AG04449 (cell line): ENCODE results near the gene B4GAT1.

Experiments
- CTCF ChIA-PET: fragments of 350-600 bp; formaldehyde crosslinking; extraction: SDS; loops from one replicate; lab custom pipeline; 2021; ENCODE audit warnings: antibody characterized with exemption; lab: Yijun Ruan, JAX
- POLR2A ChIA-PET: fragments of 400-600, 350-600 bp; formaldehyde crosslinking; extraction: SDS; loops from one replicate; lab custom pipeline; 2020; ENCODE audit warnings: antibody characterized with exemption, inconsistent platforms; lab: Yijun Ruan, JAX
- DNase-seq: peaks from one replicate; pipeline ENCODE4 v3.0.0-alpha.2; 2010; ENCODE audit warnings: low read depth, low spot score
- H3K4me3 ChIP-seq: 2 replicates; pipeline ENCODE4 v1.5.1; 2011; ENCODE audit warnings: low read depth, mild to moderate bottlenecking, control low read depth, low read length
- TF ChIP-seq, protein P1 (sequence below): IDR thresholded peaks from one replicate; pipeline ENCODE4 v1.5.1; 2011; ENCODE audit warnings: mild to moderate bottlenecking, moderate library complexity, low read length, control low read depth, inconsistent platforms; ENCODE audit not compliant: insufficient read depth; ENCODE audit errors: missing control alignments

The B4GAT1 gene

DNA sequence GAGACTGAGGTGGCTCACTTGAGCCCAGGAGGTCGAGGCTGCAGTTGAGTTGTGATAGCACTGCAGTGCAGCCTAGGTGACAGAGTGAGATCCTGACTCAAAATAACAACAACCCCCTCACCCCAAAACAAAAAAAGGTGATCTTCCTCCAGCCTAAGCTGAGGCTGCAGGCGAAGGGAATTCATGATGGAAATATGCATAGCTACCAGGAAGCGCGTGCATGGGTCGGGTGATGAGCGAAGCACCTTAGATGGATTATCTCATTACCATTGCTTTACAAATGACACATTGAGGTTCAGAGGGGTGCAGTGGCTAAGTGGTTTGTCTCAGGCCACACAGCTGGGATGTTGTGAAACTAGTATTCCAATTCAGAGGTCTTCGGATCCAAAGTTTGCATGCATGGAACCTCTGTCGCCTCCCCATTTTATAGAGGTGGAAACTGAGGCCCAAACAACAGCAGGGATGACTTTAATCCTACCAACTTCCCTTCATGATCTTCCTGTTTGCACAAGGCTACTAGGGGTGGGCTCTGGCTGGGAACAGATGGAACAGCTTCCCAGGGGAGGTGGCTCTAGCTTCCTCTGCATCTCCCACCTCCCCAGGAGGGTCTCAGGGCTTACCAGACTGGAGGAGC lies 19.5 kb upstream of the B4GAT1 start:
- POLR2A ChIA-PET = no interaction called here
- H3K4me3 ChIP-seq = no peak overlapping the region
- CTCF ChIA-PET = interaction anchor here (1.2 to 3.8 kb wide), 4 partner anchors 18 to 56 kb away, joined by 3 to 35 read pairs (median 10); no protein-coding TSS in a partner anchor
- DNase-seq = no peak
- TF ChIP-seq, protein P1, sequence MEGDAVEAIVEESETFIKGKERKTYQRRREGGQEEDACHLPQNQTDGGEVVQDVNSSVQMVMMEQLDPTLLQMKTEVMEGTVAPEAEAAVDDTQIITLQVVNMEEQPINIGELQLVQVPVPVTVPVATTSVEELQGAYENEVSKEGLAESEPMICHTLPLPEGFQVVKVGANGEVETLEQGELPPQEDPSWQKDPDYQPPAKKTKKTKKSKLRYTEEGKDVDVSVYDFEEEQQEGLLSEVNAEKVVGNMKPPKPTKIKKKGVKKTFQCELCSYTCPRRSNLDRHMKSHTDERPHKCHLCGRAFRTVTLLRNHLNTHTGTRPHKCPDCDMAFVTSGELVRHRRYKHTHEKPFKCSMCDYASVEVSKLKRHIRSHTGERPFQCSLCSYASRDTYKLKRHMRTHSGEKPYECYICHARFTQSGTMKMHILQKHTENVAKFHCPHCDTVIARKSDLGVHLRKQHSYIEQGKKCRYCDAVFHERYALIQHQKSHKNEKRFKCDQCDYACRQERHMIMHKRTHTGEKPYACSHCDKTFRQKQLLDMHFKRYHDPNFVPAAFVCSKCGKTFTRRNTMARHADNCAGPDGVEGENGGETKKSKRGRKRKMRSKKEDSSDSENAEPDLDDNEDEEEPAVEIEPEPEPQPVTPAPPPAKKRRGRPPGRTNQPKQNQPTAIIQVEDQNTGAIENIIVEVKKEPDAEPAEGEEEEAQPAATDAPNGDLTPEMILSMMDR = no peak

GRCh38 chr11:66365711-66366619 lies 18.5 kb upstream of the B4GAT1 start:
- ChIA-PET POLR2A (no interaction called here), CTCF (interaction anchor here (1.2 to 3.8 kb wide), 7 partner anchors 12 to 55 kb away, joined by 3 to 35 read pairs (median 6); partner anchors contain the start of gene B4GAT1)
- no peak for DNase-seq
- TF ChIP-seq, protein P1 = no peak
- no peak overlapping the region for H3K4me3 ChIP-seq

- DNase-seq = no peak
- TF ChIP-seq, protein P1 = no peak
- no peak overlapping the region for H3K4me3 ChIP-seq
- ChIA-PET POLR2A (no interaction called here), CTCF (interaction anchor here (0.8 to 3.8 kb wide), 7 partner anchors 9 to 73 kb away, joined by 3 to 35 read pairs (median 5); partner anchors contain the start of genes B4GAT1 and MRPL11)
Measured at GRCh38 chr11:66365166-66365565, 17.7 kb upstream of the B4GAT1 start.

GRCh38 chr11:66363805-66364535 lies 16.5 kb upstream of the B4GAT1 start:
- CTCF ChIA-PET = interaction anchor here (0.5 to 4.1 kb wide), 15 partner anchors 9 to 75 kb away, joined by 3 to 23 read pairs (median 5); partner anchors contain the start of genes B4GAT1 and MRPL11
- no peak for DNase-seq
- TF ChIP-seq, protein P1 = peak; percentile 67
- POLR2A ChIA-PET = interaction anchor here (1.7 kb wide), 1 partner anchor 53 kb away, joined by 4 read pairs; no protein-coding TSS in a partner anchor
- H3K4me3 ChIP-seq = no peak overlapping the region

DNA sequence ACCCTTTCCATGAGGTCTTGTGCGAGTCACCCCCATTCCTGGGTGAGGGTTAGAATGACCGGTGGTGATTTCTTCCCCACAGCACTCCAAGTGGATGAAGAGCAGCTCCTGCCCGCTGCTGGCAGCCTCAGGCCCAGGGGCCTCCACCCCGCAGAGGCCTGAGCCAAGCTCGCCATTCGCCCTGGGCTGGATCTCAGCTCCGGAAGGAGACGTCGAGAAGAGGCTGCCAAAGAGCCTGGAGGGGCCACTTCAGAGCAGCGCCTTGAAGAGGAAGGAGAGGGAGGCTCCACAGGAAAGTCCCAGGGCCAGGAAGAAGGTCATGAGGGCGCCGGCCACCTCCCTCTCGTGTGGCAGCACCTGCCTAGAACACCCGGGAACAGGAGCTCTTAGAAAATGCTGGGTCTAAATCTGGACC lies 15.8 kb upstream of the B4GAT1 start:
- POLR2A ChIA-PET = interaction anchor here (1.7 kb wide), 1 partner anchor 52 kb away, joined by 4 read pairs; no protein-coding TSS in a partner anchor
- TF ChIP-seq, protein P1 = no peak
- CTCF ChIA-PET = interaction anchor here (0.5 to 4.1 kb wide), 12 partner anchors 9 to 54 kb away, joined by 3 to 23 read pairs (median 4); no protein-coding TSS in a partner anchor
- H3K4me3 ChIP-seq = no peak overlapping the region
- no peak for DNase-seq
